ENCODE measurements around the gene CTSZ.

CTSZ gene

DNA sequence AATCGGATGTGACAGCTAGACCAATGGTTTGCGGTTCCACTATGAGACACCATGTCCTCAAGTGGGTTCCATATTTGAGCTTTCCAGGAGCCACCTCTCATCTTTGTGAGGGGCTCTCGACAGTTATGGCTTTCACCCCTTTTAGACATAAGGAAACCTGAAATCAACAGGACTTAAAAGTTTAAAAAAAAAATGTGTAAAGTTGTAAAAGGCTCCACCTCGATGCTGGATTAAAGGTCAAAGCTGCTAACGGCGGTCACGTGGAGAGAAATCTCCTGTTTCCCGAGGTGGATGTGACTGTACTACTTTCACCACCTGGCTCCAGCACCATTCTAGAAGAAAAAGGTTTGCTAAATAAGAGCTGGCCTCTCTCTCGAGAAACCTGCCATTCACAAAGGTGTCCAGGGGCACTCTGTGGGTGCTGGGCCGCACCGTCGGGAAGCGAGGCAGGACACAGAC is 24.5 kb upstream of the CTSZ start:
- DNase-seq (ENCODE audit: low read depth in 2 of 2), result no peak

DNA sequence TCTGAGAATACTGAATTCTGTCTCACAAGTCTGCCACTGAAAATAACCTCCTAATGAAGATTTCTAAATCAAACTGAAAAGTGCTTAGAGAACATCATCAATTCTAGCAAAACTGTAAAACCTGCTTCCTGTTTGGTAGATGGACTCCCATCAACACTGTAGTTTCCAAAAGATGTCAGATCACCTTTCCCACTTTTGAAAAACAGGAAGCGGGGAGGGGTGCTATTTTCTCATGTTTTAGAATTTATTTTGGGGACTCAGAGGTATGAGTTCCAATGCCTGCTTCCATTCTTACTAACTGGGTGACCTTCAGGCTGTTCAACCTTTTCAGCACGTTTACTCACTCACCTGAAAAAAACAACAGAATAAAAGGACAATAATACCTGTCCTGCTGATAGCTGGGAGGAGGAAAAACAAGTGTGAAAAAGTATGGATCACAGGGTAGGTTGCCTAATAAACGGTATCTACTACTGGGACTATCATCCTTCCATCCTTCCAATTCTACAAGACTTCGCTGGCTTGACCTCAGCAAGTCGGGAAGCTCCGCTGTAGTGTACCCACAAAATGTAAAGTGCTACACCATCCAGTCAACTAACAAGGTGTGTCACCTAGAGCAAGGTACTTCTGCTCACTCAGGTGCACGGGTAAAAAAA is 24.0 kb upstream of the CTSZ start:
- no peak for DNase-seq (ENCODE audit: low read depth in 2 of 2)

DNA sequence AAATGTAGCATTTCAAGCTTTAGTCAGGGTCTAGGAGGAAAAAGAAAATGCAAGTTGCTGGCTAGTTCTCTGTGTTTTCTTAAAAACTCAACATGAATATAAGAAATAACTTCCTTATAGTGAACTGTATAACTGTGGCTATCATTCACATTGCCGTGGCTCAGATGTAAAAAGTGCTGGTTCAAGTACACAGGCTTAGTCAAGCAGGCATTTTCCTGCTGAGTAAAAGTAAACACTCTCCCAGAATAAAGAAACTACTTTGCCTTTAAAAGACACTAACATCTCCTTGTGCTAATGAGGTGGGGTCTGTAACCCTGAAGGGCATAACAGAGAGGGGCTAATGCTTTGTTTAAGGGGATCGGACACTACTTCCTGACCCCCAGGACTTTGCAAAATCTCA is 21.8 kb upstream of the CTSZ start:
- DNase-seq (ENCODE audit: low read depth in 2 of 2), result no peak

DNA sequence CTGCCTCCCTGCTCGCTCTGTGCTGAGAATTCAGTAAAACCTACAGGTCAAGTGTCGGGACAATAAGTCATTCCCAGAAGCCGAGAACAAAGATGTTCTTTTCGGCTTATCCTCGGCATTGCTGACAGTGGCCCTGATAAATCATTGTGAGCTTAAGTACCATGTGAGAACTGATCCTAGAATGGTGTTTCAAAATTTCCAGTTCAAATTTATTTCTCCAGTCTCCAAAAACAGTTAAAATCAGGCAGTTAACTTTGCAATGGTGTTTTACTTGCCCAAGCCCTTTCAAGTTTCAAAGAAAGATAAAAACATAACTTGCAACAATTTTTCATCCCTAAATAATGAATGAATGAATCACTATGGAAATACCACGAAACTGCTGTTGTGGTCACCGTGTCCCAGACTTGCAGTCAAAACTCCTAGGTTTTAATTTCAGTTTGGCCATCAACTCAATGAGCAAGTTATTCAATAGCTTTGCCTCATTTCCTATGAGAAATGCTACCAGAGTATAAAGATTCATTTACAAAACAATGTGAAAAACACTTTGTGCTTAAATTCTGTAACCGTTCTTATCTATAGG is 20.8 kb upstream of the CTSZ start:
- DNase-seq (ENCODE audit: low read depth in 2 of 2), result no peak

DNA sequence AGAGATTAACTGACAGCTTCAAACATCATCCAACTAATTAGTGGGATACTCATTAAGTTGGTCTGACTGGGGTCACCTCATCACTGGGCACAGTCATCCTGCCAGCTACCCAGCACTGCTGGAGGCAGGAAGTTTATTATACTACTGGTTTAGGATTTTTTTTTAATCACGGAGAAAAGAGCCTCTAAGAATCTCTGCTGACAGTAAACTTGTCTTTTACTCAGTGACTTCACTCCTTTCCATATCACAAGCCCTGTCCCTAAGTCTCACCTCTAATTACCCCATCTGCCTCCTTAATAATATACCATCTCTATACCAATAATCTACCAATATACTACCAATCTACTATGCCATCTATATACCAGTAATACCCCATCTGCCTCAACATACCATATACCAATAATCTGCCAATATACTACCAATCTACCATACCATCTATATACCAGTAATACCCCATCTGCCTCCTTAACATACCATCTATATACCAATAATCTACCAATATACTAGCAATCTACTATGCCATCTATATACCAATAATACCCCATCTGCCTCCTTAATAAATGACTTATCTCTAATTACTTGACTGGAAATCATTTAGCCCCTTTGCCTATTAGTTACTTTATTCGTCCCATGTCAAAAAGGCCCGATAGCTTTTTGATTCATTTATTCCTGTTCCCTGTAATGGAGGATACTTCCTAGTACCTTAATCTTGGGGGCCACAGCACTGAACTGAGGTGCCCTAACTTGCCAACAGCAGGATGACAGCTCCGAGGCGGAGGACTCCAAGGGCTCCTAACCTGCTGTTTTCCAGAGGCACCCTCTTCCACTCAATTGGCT is 20.1 kb upstream of the CTSZ start:
- DNase-seq (ENCODE audit: low read depth in 2 of 2), result no peak

DNA sequence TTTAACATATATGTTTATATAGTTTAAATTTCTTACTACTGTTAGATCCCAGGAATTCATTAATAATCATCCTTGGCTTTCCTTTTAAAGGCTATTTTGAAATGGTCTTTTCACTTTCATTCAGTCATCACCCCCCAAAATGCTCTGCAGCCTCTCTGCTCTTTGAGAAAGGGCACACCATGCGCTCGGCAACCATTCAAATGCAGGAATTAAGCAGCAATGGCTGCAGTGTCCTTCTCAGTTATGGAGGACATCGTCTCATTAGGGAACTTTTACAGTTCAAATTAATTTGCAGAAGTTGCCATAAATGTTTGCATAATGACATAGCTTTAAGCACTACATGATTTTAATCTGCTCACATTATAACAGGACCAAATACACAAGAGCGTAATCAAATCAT is 18.5 kb upstream of the CTSZ start:
- no peak for DNase-seq (ENCODE audit: low read depth in 2 of 2)

DNA sequence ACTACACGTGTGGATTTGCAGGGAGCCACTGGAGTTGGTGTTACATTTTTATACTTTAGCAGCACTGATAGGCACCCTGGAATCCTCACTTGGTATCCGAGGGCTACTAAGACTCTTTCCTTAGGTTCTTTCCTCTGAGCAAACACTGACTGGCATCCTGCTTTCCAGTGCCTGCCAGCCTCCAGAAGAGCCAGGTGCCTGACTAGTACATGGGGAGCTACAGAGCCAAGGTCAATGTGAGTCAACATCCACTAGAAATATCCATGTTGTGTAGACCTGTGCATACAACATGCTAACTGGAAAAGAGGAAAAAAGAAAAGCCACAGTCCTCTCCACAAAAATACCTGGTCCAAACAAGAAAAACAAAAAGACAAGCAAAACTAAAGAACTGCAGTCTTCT is 18.0 kb upstream of the CTSZ start:
- no peak for DNase-seq (ENCODE audit: low read depth in 2 of 2)

DNA sequence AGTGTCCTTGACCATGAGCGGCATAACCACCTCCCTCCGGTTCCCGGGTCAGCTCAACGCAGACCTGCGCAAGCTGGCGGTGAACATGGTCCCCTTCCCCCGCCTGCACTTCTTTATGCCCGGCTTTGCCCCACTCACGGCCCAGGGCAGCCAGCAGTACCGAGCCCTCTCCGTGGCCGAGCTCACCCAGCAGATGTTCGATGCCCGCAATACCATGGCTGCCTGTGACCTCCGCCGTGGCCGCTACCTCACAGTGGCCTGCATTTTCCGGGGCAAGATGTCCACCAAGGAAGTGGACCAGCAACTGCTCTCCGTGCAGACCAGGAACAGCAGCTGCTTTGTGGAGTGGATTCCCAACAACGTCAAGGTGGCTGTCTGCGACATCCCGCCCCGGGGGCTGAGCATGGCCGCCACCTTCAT is 17.1 kb upstream of the CTSZ start:
- no peak for DNase-seq (ENCODE audit: low read depth in 2 of 2)

DNA sequence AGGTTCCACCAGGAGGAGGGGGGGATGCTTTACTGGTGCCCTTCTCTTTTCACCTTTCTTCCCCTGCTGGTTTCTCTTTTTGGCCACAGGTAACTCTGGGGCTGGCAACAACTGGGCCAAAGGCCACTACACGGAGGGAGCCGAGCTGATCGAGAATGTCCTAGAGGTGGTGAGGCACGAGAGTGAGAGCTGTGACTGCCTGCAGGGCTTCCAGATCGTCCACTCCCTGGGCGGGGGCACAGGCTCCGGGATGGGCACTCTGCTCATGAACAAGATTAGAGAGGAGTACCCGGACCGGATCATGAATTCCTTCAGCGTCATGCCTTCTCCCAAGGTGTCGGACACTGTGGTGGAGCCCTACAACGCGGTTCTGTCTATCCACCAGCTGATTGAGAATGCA is 16.6 kb upstream of the CTSZ start:
- no peak for DNase-seq (ENCODE audit: low read depth in 2 of 2)

DNA sequence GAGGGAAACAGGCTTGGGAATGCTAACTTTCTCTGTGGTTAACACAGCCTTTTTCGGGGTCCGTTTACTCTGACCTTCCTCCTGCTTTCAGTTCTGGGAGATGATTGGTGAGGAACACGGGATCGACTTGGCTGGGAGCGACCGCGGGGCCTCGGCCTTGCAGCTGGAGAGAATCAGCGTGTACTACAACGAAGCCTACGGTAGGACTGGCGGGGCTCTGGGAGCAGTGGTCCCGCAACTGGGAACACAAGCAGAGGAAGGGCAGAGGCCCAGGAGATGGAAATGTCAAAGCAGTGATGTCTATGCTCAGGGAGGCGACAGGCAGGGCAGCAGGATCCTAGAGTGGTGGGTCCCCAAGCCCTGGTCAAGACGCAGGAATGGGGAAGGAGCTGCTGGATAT is 15.7 kb upstream of the CTSZ start:
- no peak for DNase-seq (ENCODE audit: low read depth in 2 of 2)

DNA sequence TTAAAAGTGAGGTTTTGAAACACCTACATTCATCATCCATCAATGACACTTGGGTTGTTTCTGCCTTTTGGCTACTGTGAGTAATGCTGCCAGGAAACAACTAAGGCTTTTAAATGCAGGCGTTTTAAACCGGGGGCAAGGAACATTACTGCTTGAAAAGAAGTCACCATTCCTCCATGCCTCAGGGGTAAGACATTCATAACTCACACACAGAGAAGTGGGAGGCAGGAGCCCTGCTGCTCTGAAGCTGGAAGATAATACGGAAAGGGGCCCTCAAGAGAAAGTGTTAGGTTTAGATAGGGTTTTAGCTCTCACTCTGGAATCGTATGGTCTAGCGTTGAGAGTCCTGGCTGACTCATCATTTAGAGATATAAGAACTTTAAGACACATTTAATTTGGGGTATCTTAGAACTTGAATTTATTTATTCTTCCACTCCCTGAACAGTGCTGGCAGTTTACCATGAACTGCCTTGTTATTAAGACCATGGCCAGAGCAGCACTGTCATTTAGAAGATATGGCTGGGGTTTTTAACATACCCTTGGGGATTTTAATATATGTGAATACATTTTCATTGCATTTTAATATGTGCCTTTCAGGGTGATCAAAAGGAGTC is 14.0 kb upstream of the CTSZ start:
- DNase-seq (ENCODE audit: low read depth in 2 of 2), result no peak

DNA sequence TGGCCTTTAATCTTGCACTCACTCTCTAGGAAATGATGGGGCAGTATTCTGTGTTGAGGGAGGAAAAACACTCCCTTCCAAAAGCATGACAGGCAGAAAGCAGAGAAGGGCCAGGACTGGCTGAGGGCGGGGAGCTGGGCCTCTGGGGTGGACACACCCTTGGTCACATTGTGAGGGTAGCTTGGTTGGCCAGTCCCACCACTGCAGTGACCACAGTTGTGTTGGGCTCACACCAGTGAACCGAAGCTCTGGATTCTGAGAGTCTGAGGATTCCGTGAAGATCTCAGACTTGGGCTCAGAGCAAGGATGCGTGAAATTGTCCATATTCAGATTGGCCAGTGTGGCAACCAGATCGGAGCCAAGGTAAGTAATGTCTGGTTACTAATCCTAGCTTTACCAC is 12.2 kb upstream of the CTSZ start, which contains the start of gene TUBB1:
TSS of gene TUBB1 (plus strand) at position 213 of the 400 bp plus-strand sequence. CDS start at position 307, 94 bp downstream.
- no peak for DNase-seq (ENCODE audit: low read depth in 2 of 2)

DNA sequence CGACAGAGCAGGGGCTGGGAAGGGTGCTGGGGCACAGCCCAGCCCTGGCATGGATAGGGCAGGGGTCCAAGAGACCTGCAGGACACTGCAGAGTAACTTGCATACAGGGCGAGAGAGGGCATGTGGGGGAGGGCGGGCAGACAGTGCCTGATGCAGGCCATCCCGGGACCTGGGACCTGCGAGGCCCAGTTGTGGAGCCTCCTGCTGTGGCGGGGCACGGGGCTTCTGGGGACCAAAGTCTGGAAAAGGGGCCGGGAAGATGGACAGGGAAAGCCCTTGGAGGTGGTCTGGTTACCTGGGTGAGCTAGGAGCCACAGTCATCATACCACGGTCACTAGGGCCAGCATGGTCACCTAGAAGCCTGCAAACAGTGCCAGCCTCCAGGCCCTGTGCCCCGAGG is 11.8 kb upstream of the CTSZ start:
- no peak for DNase-seq (ENCODE audit: low read depth in 2 of 2)

DNA sequence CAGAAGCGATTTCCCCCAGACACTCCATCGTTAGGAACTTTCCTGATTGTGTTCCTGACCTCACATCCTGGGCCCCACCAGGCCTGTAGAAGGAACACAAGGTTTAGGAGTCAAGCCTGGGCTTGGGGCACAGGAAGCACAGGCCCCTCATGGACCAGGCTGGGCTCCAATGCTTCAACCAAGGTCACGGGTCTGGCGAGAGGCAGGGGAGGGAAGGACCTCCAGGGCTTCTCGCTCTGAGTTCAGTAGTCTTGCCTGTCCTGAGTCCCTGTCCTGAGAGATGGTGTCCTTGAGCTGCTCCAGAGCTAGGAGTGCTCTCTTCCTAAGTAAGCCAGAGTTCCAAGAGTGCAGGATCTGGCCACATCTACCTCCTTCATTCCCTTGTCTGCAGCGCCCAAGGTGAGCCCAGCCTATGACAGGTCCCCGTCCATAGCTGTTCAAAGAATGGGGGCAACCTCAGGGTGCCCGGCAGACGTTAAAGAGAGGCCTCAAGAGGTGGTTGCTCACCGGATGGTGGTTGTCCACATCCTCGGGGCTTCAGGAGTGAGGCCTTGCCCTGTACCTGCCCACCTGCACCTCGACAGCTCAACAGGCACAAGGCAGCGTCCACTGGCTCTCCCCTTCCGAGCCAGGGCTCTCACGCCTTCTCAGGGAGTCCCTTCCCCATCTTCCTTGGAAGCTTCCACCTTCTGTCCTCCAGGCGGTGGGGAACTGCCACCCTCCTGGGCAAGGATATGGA is 10.6 kb upstream of the CTSZ start:
- DNase-seq (ENCODE audit: low read depth in 2 of 2), result no peak

DNA sequence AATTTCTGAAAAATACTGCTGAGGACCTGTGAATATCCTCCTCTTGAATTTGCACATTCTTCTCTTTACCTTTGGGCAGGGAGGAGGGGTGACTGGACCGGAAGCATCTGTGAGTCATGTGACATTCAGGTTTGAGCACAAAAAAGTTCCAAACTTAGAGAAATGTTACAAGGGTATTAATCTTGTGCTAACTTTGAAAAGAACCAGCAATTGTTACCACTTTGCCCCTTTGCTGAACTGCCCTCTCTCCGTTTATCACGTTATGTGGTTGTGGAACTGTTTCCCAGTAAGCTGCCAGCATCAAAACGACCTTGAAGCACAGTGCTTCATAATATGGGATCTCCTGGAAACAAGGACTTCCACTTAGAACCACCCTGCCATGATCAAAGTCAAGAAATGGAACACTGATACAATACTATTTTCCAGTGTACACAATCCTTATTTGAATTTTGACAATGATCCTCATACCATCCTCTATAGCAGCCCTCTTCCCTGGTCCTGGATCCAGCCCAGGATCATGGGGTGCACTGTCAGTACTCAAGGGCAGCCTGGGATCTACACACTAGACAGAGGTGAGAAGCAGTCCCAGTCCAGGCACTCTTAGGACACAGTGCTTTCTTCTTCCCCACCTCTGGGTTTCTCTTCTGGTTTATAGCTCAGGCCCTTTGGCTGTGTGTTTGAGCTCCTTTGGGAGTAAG is 9.9 kb upstream of the CTSZ start:
- DNase-seq (ENCODE audit: low read depth in 2 of 2), result no peak

DNA sequence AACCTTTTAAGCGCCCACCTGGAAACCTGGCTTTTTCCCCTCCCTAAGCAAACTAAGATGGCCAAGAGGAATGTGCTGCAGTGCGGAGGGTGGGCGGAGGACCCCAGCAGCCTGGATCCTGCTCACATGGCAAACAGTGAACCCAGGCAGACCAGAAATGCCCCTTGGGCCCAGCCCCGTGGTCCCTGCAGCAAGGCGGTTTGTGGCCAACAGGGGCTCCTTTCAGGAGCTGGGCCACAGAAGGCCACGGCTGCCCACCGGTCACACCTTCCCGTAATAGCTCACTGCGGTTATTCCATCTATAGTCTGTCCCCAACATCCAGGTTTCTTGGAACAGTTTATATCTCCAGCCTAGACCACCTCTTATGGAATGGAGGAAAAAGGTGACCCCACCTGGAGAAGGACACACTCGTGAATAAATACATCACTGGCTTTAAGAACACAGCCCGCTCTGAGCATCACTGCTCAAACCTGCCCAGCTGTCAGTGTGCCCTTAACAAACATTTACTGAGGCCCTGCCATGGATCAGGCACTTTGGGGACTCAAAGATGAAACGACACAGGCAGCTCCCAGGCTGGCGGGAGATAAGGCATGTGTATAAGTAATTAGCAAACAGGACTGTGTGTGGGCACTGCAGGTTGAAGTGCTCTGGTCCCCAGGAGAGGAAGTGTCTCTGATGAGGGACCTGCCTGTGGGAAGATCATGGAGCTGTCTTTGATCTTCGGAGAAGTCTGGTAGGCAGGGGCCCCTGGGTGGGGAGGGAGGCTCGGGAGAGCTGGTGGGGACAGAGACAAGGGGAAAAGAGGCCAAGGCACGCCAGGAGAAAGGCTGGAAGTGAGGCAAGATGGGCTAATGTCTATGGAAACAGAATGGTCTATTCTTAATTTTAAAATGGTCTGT is 9.0 kb upstream of the CTSZ start:
- DNase-seq (ENCODE audit: low read depth in 2 of 2), result no peak

DNA sequence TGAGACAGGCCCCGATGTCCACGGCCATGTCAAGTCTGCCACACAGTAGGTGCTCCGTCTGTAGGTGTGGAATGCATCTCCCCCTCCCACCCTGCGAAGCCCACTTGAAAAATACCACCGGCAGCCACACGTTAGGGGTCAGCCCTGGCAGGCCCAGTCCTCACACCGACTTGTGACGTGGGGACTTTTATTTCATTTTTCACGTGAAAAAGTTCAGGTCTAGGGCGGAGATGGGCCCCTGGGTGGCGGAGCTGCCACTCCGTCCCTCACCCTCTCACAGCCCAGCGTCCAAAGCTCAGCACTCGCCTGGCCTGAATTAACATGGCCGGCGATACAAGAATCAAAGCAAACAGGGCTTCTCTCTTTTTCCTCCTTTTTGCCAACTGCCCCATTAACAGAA is 8.4 kb upstream of the CTSZ start:
- DNase-seq (ENCODE audit: low read depth in 2 of 2), result no peak

DNA sequence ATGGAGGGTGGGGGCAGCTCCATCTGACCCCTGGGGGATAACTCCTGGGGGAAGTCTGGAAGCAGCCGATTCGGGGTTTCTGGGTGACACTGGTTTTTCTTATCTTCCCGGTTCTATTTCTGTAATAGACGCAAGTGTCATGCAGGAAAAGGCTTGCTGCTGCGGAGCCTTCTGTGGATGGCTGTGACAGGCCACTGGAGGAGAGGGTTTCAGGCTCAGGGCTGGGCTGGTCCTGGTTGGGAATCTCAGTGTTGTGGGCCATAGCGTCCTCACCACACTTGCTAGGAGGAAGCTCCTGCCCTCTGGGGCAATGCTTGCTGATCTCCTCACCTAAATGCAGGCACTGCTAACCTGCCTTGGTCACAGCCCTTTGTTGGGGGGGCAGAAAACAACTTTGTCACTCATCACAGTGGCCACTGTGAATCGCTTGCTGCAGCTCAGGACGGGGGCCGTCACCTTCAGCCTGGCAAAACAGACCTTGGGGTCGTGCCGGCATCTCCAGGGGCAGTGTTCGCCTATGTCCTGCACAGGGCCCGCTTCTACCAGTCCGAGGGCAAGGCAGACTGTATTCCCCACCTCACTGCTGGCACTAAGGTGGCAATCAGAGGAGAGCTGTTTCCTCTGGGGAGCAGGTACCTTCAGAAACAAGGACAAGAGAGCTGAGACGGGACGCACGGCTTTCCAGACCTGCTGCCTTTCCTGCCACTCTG is 7.8 kb upstream of the CTSZ start:
- DNase-seq (ENCODE audit: low read depth in 2 of 2), result no peak

DNA sequence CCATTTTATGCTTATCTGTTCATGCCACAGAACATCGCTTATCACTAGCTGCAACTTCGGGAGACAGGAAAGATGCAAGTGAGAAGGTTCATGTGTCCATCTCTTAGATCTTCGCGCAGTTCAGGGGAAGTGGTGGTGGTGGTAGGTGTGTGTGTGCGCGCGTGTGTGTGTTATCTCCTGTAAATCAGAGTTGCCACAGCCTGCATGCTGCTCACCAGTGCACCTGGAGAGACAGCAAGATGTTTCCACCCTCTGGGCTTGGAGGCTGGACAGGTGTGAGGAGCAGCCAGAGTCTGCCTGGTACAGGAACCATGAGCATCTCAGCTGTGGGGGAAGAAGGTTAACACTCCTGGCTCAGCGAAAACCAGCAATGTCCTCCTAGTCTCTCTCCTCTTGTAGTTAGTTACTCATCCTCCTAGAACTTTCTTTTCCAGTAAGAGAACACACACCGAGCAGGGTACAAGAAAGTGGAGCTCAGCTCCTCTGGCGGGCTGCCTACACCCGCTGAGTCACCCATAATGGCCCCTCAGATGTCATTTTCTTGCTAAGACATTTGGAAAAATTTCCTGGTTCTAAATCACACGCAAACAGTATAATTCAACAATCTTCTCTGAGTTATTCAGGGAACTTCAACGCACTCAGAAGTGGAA is 7.0 kb upstream of the CTSZ start:
- DNase-seq (ENCODE audit: low read depth in 2 of 2), result no peak

Data from stimulated activated CD8-positive, alpha-beta memory T cell treated with anti-CD3 and anti-CD28 coated beads, Interleukin-7, amount 100 ng/mL, for 4 hours (primary cell).